GM10248 (cell line): ENCODE measurements around the gene LTB4R.

ENCODE experiments used
- CTCF ChIA-PET: fragments of 300-600 bp; sonication (Branson Sonifier 250); formaldehyde crosslinking; extraction: SDS; loops from one replicate; lab custom pipeline; 2021; ENCODE audit warnings: antibody characterized with exemption; lab: Yijun Ruan, JAX
- POLR2A ChIA-PET: fragments of 350-650 bp; sonication (Branson Sonifier 250); formaldehyde crosslinking; extraction: SDS; loops from one replicate; lab custom pipeline; 2020; ENCODE audit warnings: antibody characterized with exemption; lab: Yijun Ruan, JAX
- DNase-seq: peaks from one replicate; pipeline ENCODE4 v3.0.0; 2012; ENCODE audit errors: extremely low spot score
- TF ChIP-seq, protein P1 (sequence below): IDR thresholded peaks from 2 replicates; pipeline ENCODE4 v1.5.1; 2012; ENCODE audit warnings: mild to moderate bottlenecking, low read depth; ENCODE audit errors: extremely low read depth, missing control alignments, control extremely low read depth

LTB4R gene

GRCh38 chr14:24280797-24281460 is 30.4 kb upstream of the LTB4R start:
- DNase-seq = no peak
- POLR2A ChIA-PET = interaction anchor here (1.1 kb wide), 1 partner anchor 30 kb away, joined by 3 read pairs; the partner anchor contains the start of gene LTB4R
- TF ChIP-seq, protein P1, sequence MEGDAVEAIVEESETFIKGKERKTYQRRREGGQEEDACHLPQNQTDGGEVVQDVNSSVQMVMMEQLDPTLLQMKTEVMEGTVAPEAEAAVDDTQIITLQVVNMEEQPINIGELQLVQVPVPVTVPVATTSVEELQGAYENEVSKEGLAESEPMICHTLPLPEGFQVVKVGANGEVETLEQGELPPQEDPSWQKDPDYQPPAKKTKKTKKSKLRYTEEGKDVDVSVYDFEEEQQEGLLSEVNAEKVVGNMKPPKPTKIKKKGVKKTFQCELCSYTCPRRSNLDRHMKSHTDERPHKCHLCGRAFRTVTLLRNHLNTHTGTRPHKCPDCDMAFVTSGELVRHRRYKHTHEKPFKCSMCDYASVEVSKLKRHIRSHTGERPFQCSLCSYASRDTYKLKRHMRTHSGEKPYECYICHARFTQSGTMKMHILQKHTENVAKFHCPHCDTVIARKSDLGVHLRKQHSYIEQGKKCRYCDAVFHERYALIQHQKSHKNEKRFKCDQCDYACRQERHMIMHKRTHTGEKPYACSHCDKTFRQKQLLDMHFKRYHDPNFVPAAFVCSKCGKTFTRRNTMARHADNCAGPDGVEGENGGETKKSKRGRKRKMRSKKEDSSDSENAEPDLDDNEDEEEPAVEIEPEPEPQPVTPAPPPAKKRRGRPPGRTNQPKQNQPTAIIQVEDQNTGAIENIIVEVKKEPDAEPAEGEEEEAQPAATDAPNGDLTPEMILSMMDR = no peak
- CTCF ChIA-PET = interaction anchor here (0.7 to 13.3 kb wide), 12 partner anchors 10 to 65 kb away, joined by 3 to 121 read pairs (median 8); partner anchors contain the start of genes CIDEB, DHRS1, MDP1 and NOP9

DNA sequence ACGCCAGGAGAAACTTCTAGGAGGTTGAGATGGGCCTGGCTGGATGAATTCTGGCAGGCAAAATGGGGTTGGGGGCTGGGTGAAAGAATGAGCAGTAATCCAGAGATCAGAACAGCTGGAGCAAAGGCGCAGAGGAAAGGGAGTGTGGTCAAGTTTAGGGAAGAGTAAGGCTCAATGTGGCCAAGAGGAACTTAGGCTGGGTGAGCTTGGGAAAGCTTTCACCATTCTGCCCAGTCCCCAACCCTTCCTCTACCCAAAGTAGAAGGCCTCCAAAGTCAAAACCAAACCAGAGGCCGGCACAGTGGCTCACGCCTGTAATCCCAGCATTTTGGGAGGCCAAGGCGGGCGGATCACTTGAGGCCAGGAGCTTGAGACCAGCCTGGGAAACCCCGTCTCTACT is 29.7 kb upstream of the LTB4R start:
- ChIA-PET POLR2A (no interaction called here), CTCF (interaction anchor here (1.7 to 13.3 kb wide), 7 partner anchors 10 to 66 kb away, joined by 6 to 121 read pairs (median 26); partner anchors contain the start of genes CIDEB, DHRS1, MDP1 and NOP9)
- TF ChIP-seq, protein P1 = no peak
- no peak for DNase-seq

GRCh38 chr14:24282736-24283135 is 28.6 kb upstream of the LTB4R start:
- ChIA-PET POLR2A (interaction anchor here (0.6 kb wide), 1 partner anchor 143 kb away, joined by 6 read pairs; no protein-coding TSS in a partner anchor), CTCF (interaction anchor here (1.2 to 13.3 kb wide), 7 partner anchors 8 to 67 kb away, joined by 4 to 121 read pairs (median 10); partner anchors contain the start of genes CIDEB, DHRS1, MDP1 and NOP9)
- DNase-seq = no peak
- TF ChIP-seq, protein P1 = no peak

DNA sequence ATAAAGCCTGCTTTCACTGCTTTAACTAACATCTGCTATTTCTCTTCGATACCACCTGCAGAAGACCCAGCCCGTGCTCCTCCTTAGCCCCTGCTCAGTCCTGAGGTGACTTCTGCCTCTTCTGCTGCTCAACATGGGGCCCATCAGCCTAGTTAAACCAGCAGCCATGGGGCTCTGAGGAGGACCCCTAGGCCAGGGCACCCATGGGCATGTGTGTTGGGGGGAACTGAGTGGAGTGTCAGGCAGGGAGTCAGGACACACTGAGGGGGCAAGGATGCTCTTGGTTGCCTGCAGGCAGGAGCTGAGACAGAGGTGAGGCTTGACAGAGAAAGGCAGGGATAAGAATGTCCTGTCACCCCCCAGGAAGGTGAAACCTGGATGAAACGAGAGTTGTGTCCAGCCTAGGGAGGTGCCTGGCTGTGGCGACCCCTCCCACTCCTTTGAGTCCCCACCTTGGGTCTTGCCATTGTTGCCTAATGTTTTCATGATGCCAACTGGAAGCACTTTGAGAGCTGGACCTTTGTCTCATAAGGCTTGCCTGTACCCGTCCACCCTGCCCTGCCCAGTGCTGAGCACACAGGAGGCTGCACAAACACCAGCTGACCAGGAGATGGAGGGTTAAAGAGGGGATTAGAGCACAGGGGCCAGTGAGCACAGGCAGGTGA is 27.4 kb upstream of the LTB4R start:
- ChIA-PET POLR2A (no interaction called here), CTCF (interaction anchor here (1.1 to 13.3 kb wide), 10 partner anchors 7 to 148 kb away, joined by 3 to 121 read pairs (median 4); partner anchors contain the start of genes CIDEB, DHRS1, MDP1 and NOP9)
- no peak for DNase-seq
- TF ChIP-seq, protein P1 = no peak

DNA sequence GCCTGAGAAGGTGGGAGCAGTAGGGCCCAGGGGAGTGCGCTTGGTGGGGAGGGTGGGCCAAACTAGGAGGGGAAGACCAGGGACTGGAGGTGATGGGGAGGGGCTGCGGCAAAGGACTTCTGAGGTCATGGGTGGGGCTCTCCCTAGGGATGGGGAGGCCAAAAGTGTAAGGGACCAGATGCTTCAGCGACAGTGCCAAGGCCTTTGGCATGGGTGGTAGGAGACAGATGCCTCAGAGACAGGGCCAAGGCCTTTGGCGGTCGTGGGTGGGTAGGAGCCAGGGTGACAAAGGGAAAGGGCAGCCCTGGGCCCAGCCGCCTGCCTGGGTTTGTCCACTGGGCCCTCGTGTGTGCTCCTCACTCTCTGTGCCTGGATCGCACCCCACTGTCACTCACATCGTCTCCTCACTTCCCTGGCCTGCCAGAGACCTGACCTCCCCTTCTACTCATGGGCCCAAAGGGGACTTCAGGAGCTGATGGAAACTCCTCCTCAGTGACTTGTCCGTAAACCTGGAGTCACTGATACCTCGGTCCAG is 26.7 kb upstream of the LTB4R start:
- TF ChIP-seq, protein P1 = no peak
- ChIA-PET POLR2A (no interaction called here), CTCF (interaction anchor here (0.7 to 13.3 kb wide), 8 partner anchors 14 to 147 kb away, joined by 3 to 121 read pairs (median 4); partner anchors contain the start of genes CIDEB, DHRS1, MDP1 and NOP9)
- no peak for DNase-seq

GRCh38 chr14:24285351-24285750 is 26.0 kb upstream of the LTB4R start:
- CTCF ChIA-PET = interaction anchor here (0.7 to 13.3 kb wide), 5 partner anchors 13 to 43 kb away, joined by 3 to 121 read pairs (median 3); partner anchors contain the start of genes CIDEB, DHRS1, NOP9 and TINF2
- TF ChIP-seq, protein P1 = no peak
- no peak for DNase-seq
- POLR2A ChIA-PET = no interaction called here
